Stomach smooth muscle (tissue), 2 donors: ENCODE data around the gene MUSTN1.

Source experiments
- H3K27ac ChIP-seq: one replicate; pipeline ENCODE4 v1.7.0; 2013; ENCODE audit warnings: mild to moderate bottlenecking, low read length, inconsistent platforms
- H3K27me3 ChIP-seq, 2 donors: one replicate each; pipeline ENCODE4 v1.7.0; 2013; ENCODE audit warnings: low read length in 2 of 2; ENCODE audit not compliant: insufficient read depth in 2 of 2, control insufficient read depth in 1 of 2
- H3K36me3 ChIP-seq, 2 donors: one replicate each; pipeline ENCODE4 v1.7.0; 2013; ENCODE audit warnings: low read length in 2 of 2; ENCODE audit not compliant: control insufficient read depth in 2 of 2, insufficient read depth in 2 of 2
- H3K4me1 ChIP-seq: one replicate; pipeline ENCODE4 v1.7.0; 2013; ENCODE audit warnings: low read length; ENCODE audit not compliant: control insufficient read depth, insufficient read depth
- H3K4me3 ChIP-seq, 2 donors: one replicate each; pipeline ENCODE4 v1.7.0; 2013; ENCODE audit warnings: low read length in 2 of 2
- H3K9ac ChIP-seq, 2 donors: one replicate each; pipeline ENCODE4 v1.7.0; 2013; ENCODE audit warnings: low read length in 2 of 2, mild to moderate bottlenecking in 1 of 2
- H3K9me3 ChIP-seq, 2 donors: one replicate each; pipeline ENCODE4 v1.7.0; 2013; ENCODE audit warnings: low read length in 2 of 2; ENCODE audit not compliant: control insufficient read depth in 2 of 2
- donor health status: healthy.
- donor health status: Pancreatic carcinoma.

MUSTN1 gene

DNA sequence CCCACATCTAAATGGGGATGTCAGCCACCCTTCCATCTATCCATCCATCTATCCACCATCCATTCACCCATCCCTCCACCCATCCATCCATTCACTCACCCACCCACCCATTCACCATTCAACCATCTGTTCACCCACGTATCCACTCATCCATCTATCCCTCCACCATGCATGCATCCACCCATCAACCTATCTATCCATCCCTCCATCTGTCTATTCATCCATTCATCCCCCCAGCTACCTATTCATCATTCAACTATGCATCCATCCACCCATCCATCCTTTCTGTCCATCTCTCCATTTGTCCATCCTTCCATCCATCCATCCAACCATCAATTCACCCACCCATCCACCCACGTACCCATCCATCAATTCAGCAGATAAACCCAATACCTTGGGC is 25.7 kb downstream of the MUSTN1 start:
- H3K27me3 ChIP-seq: peaks cover 2 to 4% of the 10 kb centered on the region in 2 donors
- H3K9me3 ChIP-seq: no peaks in the 10 kb centered on the region
- H3K9ac ChIP-seq: no peak overlapping the region
- no peak overlapping the region for H3K4me3 ChIP-seq
- H3K4me1 ChIP-seq: no peaks in the 10 kb centered on the region
- H3K36me3 ChIP-seq: no peaks in the 10 kb centered on the region
- H3K27ac ChIP-seq: no peak overlapping the region

DNA sequence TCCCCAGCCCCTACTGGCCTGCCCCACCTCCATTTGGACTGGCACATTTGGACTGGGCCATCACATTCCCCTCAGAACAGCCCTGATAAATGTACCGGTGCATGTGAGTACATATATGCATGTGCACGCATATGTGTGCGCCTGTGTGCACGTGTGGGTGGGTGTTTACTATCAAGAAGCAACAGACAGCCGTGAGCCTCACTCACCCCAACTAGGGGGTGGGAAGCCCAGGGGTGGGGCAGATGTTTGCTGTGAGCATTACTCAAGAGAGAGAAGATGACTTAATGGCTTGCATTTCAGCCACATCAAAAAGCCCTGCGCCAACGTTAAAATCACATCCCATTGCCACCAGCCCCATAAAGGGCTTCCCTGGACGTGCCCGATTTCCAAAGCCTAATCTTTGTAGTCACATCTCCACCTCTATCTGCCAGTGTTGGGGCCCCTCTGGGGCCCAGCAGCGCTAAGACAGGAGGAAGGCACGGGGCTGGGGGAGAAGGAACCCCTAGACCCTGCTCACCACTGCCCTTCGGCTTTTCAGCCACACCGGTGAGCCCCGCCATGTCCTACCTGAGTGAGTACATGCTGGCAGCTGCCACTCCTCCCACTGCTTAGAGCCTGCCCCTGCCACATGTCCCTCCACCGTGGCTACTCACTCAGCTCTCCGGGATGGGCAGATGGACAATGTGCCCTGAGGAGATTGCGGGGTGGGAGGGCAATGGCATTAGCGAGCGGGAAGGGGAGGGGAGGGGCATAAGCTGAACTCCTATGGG is 29.4 kb downstream of the MUSTN1 start:
- H3K9ac ChIP-seq: no peak overlapping the region
- H3K9me3 ChIP-seq: no peaks in the 10 kb centered on the region
- H3K4me1 ChIP-seq: no peaks in the 10 kb centered on the region
- H3K27me3 ChIP-seq: peaks cover 4% of the 10 kb centered on the region in 2 donors
- no peaks in the 10 kb centered on the region for H3K36me3 ChIP-seq
- no peak overlapping the region for H3K27ac ChIP-seq
- H3K4me3 ChIP-seq: no peak overlapping the region

DNA sequence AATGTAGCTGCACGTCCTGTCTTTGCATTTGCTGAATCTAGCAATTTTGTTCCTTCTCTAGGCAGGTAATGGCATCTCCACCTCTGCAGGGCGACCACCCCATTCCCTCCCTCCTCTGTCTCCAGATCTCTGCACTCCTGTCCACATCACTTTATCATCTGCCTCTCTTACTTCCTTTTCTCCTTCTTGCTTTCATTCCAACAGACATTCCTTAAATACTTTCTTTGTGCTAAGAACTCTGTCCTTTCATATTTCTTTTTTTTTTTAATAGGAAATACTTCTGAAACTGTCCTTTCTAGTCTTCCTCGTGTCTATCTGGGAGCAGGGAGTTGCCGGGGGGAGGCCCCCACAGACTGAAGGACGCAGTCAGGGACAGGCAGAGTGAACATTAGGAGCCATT is 33.0 kb downstream of the MUSTN1 start:
- no peaks in the 10 kb centered on the region for H3K9me3 ChIP-seq
- H3K27ac ChIP-seq: no peak overlapping the region
- no peak overlapping the region for H3K4me3 ChIP-seq
- H3K4me1 ChIP-seq: no peaks in the 10 kb centered on the region
- H3K9ac ChIP-seq: no peak overlapping the region
- H3K36me3 ChIP-seq: no peaks in the 10 kb centered on the region
- peaks cover 4% of the 10 kb centered on the region in 2 donors for H3K27me3 ChIP-seq

DNA sequence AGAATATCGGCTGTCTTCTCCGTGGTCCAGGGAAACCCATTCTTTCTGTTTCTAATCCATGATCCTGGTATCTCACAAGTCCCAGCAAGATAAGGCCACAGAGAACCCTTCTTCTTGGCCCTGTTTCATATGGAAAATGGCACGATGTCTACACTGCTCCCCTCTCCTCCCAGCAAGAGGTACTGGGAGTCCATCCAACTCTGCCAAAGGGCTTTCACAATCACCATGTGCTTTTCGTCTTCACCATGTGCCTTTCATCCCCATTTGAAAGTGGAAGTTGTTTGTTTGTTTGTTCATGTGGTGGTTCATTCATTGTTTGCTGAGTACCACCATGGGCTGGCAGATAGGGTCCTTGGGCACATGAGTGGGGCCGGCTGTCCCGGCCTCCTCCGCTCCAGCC is 34.7 kb downstream of the MUSTN1 start:
- H3K27ac ChIP-seq: no peak overlapping the region
- no peak overlapping the region for H3K9ac ChIP-seq
- H3K36me3 ChIP-seq: no peaks in the 10 kb centered on the region
- peaks cover 0 to 3% of the 10 kb centered on the region in 2 donors for H3K27me3 ChIP-seq
- no peak overlapping the region for H3K4me3 ChIP-seq
- no peaks in the 10 kb centered on the region for H3K9me3 ChIP-seq
- no peaks in the 10 kb centered on the region for H3K4me1 ChIP-seq

DNA sequence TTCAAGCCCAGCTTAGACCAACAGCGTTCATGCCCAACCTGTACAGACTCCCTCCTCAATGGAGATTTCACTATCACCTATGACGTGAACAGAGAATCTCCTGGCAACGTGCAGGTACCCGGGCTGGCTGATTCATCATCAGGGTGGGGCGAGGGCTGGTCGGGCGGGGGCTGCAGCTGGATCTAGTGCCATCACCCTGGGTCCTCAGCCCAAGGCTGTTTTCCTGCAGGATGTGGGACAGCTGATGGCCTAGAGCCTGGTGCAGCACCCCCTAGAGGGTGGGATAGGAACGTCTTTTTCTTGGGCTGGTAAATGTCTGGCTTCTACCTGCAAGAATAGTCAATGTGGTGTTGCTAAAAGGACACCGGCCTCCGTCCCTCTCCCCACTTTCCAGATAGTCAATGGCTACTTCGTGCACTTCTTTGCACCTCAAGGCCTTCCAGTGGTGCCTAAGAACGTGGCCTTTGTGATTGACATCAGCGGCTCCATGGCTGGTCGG is 35.8 kb downstream of the MUSTN1 start:
- Histone ChIP-seq H3K9ac (no peak overlapping the region), H3K9me3 (no peaks in the 10 kb centered on the region), H3K27ac (no peak overlapping the region), H3K4me1 (no peaks in the 10 kb centered on the region), H3K27me3 (peaks cover 0 to under 1% of the 10 kb centered on the region in 2 donors), H3K36me3 (no peaks in the 10 kb centered on the region), H3K4me3 (no peak overlapping the region)

DNA sequence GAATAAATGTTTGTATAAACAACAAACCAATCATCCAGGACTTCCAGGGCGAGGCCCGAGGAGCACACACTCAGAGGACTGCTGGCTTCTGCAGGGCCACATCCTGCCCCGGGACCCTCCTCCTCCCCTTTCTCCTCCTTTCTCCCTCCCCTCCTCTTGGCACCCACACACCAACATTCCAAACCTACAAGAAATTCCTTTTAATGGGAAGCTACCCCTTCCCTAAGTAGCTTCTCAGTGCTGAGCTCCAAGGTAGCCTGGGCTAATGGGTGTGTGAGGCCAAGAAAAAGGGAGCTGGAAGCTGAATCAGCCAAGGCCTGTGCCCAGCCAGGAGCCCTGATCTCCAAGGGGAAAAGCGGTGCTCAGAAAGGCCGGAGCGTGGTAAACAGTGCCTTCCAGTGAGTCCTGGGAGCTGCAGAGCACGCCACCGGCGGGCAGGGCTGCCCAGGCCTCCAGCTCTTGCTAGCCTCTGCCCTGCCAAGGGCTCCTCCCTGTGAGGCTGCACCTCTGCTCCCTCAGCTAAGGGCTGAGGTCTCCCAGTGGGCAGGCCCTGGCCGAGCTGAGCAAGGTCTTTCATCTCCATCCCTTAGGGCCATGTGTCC is 36.3 kb downstream of the MUSTN1 start:
- Histone ChIP-seq H3K4me1 (no peaks in the 10 kb centered on the region), H3K9me3 (no peaks in the 10 kb centered on the region), H3K4me3 (no peak overlapping the region), H3K27ac (no peak overlapping the region), H3K9ac (no peak overlapping the region), H3K27me3 (no peaks in the 10 kb centered on the region), H3K36me3 (no peaks in the 10 kb centered on the region)

DNA sequence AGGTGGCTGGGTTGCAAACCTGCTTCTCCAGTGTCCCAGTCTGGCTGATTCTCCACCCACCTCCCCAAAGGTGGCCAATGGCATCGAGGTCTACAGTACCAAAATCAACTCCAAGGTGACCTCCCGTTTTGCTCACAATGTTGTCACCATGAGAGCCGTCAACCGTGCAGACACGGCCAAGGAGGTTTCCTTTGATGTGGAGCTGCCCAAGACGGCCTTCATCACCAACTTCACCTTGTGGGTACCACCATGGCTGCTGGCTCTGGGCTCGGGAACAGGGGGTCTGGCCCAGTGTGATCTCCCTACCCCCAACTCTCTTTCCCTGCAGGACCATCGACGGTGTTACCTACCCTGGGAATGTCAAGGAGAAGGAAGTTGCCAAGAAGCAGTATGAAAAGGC is 38.4 kb downstream of the MUSTN1 start:
- Histone ChIP-seq H3K4me3 (no peak overlapping the region), H3K9me3 (no peaks in the 10 kb centered on the region), H3K4me1 (no peaks in the 10 kb centered on the region), H3K36me3 (no peaks in the 10 kb centered on the region), H3K27ac (no peak overlapping the region), H3K27me3 (no peaks in the 10 kb centered on the region), H3K9ac (no peak overlapping the region)

DNA sequence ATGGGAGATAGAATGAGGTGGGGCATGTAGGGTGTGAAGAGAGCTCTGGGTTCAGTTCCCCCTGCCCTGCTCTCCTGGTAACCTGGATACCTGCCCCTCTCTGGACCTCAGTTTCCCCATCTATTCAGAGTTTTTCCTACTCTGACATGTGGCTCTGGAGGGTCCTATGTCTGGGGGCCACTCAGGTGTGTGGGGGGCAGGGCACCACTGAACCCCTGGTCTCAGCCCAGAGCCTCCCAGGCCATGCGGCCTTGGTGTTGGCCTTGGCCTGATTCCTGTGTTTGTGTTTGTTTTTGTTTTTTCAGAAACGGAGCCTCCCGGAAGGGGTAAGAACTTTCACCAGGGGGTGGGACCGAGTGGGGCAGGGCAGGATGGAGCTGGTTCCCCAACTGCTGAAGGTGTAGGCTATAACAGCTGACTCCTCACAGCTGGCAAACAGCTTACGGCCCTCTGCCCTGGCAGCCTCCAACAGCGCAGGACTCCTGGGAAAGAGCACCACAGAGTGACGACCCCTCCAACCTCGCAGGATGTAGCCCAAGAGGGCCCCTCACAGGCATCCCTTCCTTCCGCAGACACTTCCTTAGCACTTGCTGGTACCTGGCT is 39.4 kb downstream of the MUSTN1 start:
- no peaks in the 10 kb centered on the region for H3K4me1 ChIP-seq

DNA sequence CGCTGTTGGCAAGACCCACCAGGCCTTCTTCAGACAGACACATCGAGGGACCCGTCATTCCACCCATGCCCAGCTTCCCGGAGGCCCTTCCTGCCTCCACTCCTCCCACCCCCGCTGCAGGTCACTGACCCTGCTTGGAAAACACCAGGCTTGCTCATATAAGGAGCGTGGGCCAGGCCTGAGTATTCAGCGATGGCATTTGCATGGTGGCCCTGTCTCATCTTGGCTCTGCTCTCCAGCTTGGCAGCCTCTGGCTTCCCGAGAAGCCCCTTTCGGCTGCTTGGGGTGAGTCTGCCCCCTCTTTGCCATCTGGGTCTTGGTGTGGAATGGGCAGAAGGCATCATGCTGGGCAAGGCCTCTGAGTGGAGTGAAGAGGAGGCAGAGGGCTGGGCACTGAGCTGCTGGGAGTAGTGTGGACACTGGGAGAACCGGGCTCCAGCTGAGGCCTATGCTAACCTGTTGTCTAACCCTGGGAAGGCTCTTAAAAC is 40.2 kb downstream of the MUSTN1 start, which contains the start of gene ITIH3:
Gene ITIH3 (plus strand): TSS at position 185 of the 488 bp plus-strand sequence. CDS start 8 bp downstream, at position 193.
- Histone ChIP-seq H3K36me3 (no peaks in the 10 kb centered on the region), H3K4me3 (no peak within 1 kb of the TSS), H3K4me1 (no peaks in the 10 kb centered on the region), H3K27me3 (no peaks in the 10 kb centered on the region), H3K9ac (no peak within 1 kb of the TSS), H3K27ac (no peak within 1 kb of the TSS), H3K9me3 (no peaks in the 10 kb centered on the region)

More for the DNA sequence above, 39.4 kb downstream of the MUSTN1 start:
- no peaks in the 10 kb centered on the region for H3K36me3 ChIP-seq
- H3K9ac ChIP-seq: no peak overlapping the region
- H3K27ac ChIP-seq: no peak overlapping the region
- no peaks in the 10 kb centered on the region for H3K27me3 ChIP-seq
- H3K4me3 ChIP-seq: no peak overlapping the region
- H3K9me3 ChIP-seq: no peaks in the 10 kb centered on the region

DNA sequence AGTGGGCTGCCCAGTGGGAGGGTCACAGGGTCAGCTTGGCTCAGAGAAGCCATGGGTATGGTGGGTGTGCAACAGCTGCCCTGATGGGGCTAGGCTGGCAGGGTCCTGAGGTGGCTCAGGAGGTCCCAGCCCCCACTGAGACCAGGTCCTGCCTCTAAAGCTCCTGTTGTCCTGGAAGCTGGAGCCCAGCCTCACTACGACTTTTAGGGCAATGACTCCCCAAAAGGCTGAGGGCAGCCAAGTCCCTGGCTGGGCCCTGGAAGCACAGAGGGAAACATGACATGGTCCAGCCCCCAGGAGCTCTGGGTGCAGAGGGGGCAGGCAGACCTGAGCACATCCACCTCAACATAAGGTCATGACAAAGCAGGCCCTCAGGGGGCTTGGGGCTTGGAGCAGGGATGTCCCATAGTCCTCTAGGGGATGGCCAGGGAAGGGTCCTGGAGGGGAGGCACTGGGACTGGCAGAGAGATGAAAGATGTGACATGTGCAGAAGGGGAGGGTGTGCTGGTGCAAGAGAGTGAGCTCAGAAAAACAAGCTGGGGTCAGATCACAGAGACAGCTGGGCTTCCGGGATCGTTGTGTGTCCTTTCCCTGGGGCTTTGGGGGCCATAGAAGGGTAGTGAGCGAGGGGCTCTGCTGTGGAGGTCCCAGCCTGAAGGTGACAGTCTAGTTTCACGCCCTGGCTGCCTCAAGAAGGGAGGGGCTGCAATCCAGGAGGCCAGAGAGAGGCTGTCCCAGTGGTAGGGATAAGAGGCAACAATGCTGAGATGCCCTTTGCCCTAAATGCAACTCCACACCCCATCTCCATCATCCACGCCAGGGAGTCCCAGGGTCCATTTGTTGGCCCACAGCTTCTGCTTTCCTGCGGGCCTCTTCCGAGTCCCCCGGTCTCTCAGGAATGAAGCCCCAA is 40.9 kb downstream of the MUSTN1 start:
- Histone ChIP-seq H3K36me3 (no peaks in the 10 kb centered on the region), H3K9me3 (no peaks in the 10 kb centered on the region), H3K4me3 (no peak overlapping the region), H3K4me1 (no peaks in the 10 kb centered on the region), H3K27me3 (no peaks in the 10 kb centered on the region), H3K27ac (no peak overlapping the region), H3K9ac (no peak overlapping the region)
